BE2C (cell line): ENCODE results near the gene EFCAB10.
A peak's percentile ranks its signal among the peaks of the same experiment; 100 is the strongest.
"Not testable (repeated sequence)": the region's sequence is repeated elsewhere in the genome, so short reads cannot be mapped to it uniquely, and the experiment has no call there.

Source experiments
- DNase-seq: peaks from one replicate; pipeline ENCODE4 v3.0.0-alpha.2; 2020
- H3K27me3 ChIP-seq: fragments of 250-450 bp; sonication (Bioruptor Pico); 2 replicates; pipeline ENCODE4 v1.5.1; 2020; ENCODE audit warnings: mild to moderate bottlenecking
- H3K36me3 ChIP-seq: fragments of 250-450 bp; sonication (Bioruptor Pico); 2 replicates; pipeline ENCODE4 v1.5.1; 2020; ENCODE audit warnings: mild to moderate bottlenecking
- H3K4me1 ChIP-seq: fragments of 250-450 bp; sonication (Bioruptor Pico); 2 replicates; pipeline ENCODE4 v1.5.1; 2020
- H3K4me3 ChIP-seq: 2 replicates; pipeline ENCODE4 v1.5.1; 2011; ENCODE audit warnings: low read depth, low read length
- H3K9me3 ChIP-seq: fragments of 250-450 bp; sonication (Bioruptor Pico); 2 replicates; pipeline ENCODE4 v1.5.1; 2020
- TF ChIP-seq, protein P1 (sequence below): IDR thresholded peaks from 2 replicates; pipeline ENCODE4 v1.5.1; 2012; ENCODE audit warnings: mild to moderate bottlenecking, low read depth, low read length

The EFCAB10 gene

DNA sequence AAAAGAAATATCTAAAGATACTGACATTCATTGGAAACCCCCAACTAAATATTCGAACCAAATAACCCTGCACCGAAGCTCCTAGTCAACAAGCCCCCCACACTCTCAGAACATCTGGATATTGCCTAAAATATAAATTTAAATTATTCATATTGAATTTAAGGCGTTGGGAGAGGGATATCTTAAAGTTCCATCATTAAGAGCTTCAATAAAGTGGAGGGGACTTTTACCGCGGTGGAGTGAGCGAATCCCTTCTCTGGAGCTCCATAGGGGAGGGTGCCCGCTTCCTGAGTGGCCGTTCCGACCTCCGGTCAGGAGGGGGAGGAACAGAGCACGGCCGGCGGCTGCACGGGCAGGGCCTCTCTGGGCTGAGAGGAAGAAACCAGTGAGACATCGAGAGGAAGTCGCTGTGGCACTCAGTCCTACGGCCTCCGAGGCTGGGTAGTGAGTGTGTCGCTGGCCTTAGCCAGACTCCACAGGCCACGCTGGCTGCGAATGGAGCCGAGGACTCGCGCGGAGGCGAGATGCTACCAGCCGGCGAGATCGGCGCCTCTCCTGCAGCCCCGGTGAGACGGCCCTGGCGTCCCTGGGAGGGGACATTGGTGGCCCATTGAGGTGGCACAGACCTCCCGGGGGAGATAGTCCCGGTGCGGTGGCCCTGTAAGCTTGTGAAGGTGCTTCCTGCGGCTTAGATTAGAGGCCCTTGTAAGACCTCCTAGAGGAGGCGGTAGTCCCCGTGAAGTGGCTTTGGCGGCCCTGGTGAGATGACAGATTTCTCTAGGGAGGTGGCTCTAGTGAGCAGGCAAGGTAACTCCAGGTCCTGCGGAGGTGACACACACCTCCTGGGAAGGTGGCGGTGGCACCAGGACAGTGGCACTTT is 49.3 kb downstream of the EFCAB10 start, which contains the start of gene RINT1:
RINT1 (plus strand) TSS at position 410 of the 880 bp plus-strand sequence; CDS start at position 525, 115 bp downstream.
- DNase-seq, result peak; percentile 94
- H3K9me3 ChIP-seq, result no peaks in the 10 kb centered on the region
- H3K4me3 ChIP-seq, result peak within 1 kb of the TSS; percentile 97
- peaks cover 4% of the 10 kb centered on the region; the same call in 1 of the 2 replicates for H3K36me3 ChIP-seq
- H3K27me3 ChIP-seq, result no peaks in the 10 kb centered on the region
- H3K4me1 ChIP-seq, result no peaks in the 10 kb centered on the region
- TF ChIP-seq, protein P1, sequence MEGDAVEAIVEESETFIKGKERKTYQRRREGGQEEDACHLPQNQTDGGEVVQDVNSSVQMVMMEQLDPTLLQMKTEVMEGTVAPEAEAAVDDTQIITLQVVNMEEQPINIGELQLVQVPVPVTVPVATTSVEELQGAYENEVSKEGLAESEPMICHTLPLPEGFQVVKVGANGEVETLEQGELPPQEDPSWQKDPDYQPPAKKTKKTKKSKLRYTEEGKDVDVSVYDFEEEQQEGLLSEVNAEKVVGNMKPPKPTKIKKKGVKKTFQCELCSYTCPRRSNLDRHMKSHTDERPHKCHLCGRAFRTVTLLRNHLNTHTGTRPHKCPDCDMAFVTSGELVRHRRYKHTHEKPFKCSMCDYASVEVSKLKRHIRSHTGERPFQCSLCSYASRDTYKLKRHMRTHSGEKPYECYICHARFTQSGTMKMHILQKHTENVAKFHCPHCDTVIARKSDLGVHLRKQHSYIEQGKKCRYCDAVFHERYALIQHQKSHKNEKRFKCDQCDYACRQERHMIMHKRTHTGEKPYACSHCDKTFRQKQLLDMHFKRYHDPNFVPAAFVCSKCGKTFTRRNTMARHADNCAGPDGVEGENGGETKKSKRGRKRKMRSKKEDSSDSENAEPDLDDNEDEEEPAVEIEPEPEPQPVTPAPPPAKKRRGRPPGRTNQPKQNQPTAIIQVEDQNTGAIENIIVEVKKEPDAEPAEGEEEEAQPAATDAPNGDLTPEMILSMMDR, result peak; percentile 77

DNA sequence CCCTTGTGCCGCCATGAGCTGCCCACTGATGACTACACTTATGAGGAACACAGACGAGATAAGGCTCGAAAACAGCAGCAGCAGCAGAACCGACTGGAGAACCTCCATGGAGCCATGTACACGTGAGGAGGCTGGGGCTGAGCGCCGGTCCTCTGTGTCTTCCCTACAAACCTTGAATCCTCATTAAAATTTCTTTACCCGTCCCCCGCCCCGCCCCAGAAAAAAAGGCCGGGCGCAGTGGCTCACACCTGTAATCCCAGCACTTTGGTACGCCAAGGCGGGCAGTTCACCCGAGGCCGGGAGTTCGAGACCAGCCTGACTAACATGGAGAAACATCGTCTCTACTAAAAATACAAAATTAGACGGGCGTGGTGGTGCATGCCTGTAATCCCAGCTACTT is 50.7 kb downstream of the EFCAB10 start:
- no peaks in the 10 kb centered on the region for H3K27me3 ChIP-seq
- TF ChIP-seq, protein P1, result no peak
- DNase-seq, result no peak
- H3K4me3 ChIP-seq, result no peak overlapping the region
- peaks cover 4% of the 10 kb centered on the region; the same call in 1 of the 2 replicates for H3K36me3 ChIP-seq
- H3K4me1 ChIP-seq, result no peaks in the 10 kb centered on the region
- H3K9me3 ChIP-seq, result no peaks in the 10 kb centered on the region

DNA sequence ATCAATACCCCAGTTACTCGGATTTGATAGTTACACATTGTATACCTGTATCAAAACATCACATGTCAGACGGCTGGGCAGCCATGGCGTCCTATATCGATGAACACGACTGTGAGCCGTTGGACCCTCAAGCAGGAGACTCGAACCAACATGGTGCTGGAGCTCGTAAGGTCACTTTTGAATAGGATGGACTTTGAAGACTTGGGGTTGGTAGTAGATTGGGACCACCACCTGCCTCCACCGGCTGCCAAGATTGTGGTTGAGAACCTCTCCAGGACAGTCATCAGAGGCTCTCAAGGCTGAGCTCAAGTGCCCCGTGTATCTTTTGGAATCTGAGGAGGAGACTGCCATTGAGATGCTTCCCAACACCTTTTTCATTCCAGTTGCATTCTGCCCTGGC is 51.2 kb downstream of the EFCAB10 start:
- no peak overlapping the region for H3K4me3 ChIP-seq

DNA sequence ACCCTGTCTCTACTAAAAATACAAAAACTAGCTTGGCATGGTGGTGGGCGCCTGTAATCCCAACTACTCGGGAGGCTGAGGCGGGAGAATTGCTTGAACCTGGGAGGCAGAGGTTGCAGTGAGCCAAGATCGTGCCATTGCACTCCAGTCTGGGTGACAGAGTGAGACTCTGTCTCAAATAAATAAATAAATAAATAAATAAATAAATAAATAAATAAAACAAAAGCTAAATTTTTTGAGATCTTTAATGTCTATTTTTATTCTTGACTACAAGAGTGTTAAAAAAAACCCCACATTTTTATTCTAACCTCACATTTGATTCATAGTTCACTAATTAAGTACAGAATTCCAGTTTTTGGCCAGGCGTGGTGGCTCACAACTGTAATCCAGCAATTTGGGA is 53.6 kb downstream of the EFCAB10 start:
- DNase-seq, H3K4me1 ChIP-seq, H3K9me3 ChIP-seq, H3K36me3 ChIP-seq, H3K4me3 ChIP-seq, H3K27me3 ChIP-seq: not testable (repeated sequence)

More for the DNA sequence above, 51.2 kb downstream of the EFCAB10 start:
- no peak for DNase-seq
- Histone ChIP-seq H3K9me3 (no peaks in the 10 kb centered on the region), H3K27me3 (no peaks in the 10 kb centered on the region), H3K36me3 (peaks cover 4% of the 10 kb centered on the region; the same call in 1 of the 2 replicates), H3K4me1 (no peaks in the 10 kb centered on the region)
- TF ChIP-seq, protein P1, result no peak

DNA sequence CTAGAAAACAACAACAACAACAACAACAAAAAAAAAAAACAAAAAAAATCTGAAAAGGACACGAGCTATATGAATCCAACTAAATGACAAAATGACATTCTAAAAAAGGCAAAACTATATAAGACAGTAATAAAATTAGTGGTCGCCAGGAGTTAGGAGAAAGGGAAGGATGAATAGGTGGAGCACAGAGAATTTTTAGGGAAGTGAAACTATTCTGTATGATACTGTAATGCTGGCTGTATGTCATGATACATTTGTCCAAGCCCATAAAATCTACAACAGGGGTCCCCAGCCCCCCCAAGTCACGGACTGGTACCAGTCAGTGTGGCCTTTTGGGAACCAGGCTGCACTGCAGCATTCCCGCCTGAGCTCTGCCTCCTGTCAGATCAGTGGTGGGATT is 56.5 kb downstream of the EFCAB10 start:
- Histone ChIP-seq H3K9me3 (no peaks in the 10 kb centered on the region), H3K36me3 (peaks cover 8% of the 10 kb centered on the region), H3K4me1 (no peaks in the 10 kb centered on the region; the same call in 1 of the 2 replicates), H3K4me3 (no peak overlapping the region), H3K27me3 (no peaks in the 10 kb centered on the region)
- TF ChIP-seq, protein P1, result no peak
- no peak for DNase-seq

DNA sequence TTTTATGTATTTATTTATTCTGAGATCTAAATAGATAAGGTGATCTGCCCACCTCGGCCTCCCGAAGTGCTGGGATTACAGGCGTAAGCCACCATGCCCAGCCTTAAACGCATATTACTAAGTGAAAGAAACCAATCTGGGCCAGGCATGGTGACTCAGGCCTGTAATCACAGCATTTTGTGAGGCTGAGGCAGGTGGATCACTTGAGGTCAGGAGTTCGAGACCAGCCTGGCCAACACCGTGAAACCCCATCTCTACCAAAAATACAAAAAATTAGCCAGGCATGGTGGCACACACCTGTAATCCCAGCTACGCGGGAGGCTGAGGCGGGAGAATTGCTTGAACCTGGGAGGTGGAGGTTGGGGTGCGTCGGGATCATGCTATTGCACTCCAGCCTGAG is 56.9 kb downstream of the EFCAB10 start:
- H3K36me3 ChIP-seq, result peaks cover 12% of the 10 kb centered on the region
- H3K4me3 ChIP-seq, H3K27me3 ChIP-seq, DNase-seq, H3K4me1 ChIP-seq, H3K9me3 ChIP-seq: not testable (repeated sequence)
